ENCODE results near the gene CNTLN. TPM values are rescaled to one million over a fixed set of nuclear protein-coding genes. Genes with fewer than 3 reads are reported as not detected.

CNTLN gene
- total and polyA plus RNA-seq, 2 of the 8 experiments (the other 6 are each of a cell fraction or from before 2014, with no cell fraction given) = 4.8 to 10.8 TPM

DNA sequence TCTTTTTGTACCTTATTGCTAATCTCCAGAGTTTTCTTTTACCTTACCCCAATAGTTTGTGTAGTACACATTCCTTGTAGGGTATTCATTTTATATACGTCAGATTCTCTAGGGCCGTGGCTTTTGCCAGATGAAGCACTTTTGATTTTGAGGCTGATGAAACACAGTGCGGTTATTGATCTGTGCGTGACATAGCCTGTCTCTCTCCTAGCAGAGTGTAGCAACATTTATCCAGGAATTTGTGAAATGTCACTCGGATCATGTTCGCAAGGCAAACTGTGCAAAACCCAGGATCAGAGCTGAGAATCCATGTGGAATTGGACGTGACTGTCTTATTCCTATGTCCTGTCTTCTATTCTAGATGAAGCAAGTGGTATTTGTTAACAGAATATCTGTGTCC lies 302.0 kb downstream of the CNTLN start:
- Histone ChIP-seq H3K4ac (replicated peaks; ENCODE audit: insufficient read length, low read depth, low read length) (no peak overlapping the region), H3K27ac (ENCODE audit: low read depth, low read length) (no peak overlapping the region), H2BK12ac (ENCODE audit: low read depth, low read length) (no peak overlapping the region), H2BK15ac (ENCODE audit: low read length) (no peak overlapping the region), H2BK5ac (ENCODE audit: low read depth, low read length) (no peak overlapping the region), H3K9ac (replicated peaks in 1 of 4; ENCODE audit: extremely low read depth in 1 of 4, low read depth in 3 of 4, low read length in 3 of 4) (no peak overlapping the region), H3K4me3 (ENCODE audit: extremely low read depth in 1 of 4, insufficient read depth in 2 of 4, low read depth in 3 of 4, low read length in 4 of 4) (no peak overlapping the region), H3K27me3 (replicated peaks in 1 of 4; ENCODE audit: control insufficient read depth in 3 of 4, extremely low read depth in 1 of 4, insufficient read depth in 3 of 4, low read length in 3 of 4) (no peaks in the 10 kb centered on the region), H3K9me3 (ENCODE audit: insufficient read depth in 2 of 2, low read depth in 1 of 2, low read length in 1 of 2) (no peaks in the 10 kb centered on the region), H3K23me2 (ENCODE audit: low read depth, low read length) (no peaks in the 10 kb centered on the region), H4K8ac (ENCODE audit: extremely low read depth, insufficient read depth, low read length) (no peak overlapping the region), H3K14ac (ENCODE audit: insufficient read length) (no peak overlapping the region), H3K56ac (replicated peaks; ENCODE audit: insufficient read length, low read depth, low read length) (no peak overlapping the region), H4K5ac (ENCODE audit: insufficient read length, low read depth, low read length) (no peak overlapping the region), H2BK120ac (replicated peaks; ENCODE audit: low read depth, low read length) (no peak overlapping the region), H3K4me1 (replicated peaks in 1 of 4; ENCODE audit: control insufficient read depth in 3 of 4, insufficient read depth in 4 of 4, low read length in 3 of 4) (no peaks in the 10 kb centered on the region), H4K20me1 (replicated peaks in 1 of 2; ENCODE audit: control insufficient read depth in 1 of 2, insufficient read depth in 2 of 2, low read length in 2 of 2) (no peaks in the 10 kb centered on the region), H4K91ac (replicated peaks; ENCODE audit: insufficient read length, low read length) (no peak overlapping the region), H3K36me3 (ENCODE audit: control insufficient read depth in 2 of 4, insufficient read depth in 4 of 4, low read length in 3 of 4) (no peaks in the 10 kb centered on the region), H3K23ac (ENCODE audit: insufficient read length) (no peak overlapping the region), H2AK5ac (ENCODE audit: low read depth, low read length) (no peak overlapping the region), H3K18ac (ENCODE audit: extremely low read depth, low read length) (no peak overlapping the region), H3K4me2 (ENCODE audit: insufficient read depth in 1 of 2, low read depth in 2 of 2, low read length in 2 of 2) (no peak overlapping the region), H2AFZ (ENCODE audit: low read length) (no peak overlapping the region), H3K79me2 (ENCODE audit: control insufficient read depth in 1 of 2, insufficient read depth in 2 of 2, low read length in 2 of 2) (no peaks in the 10 kb centered on the region), H2BK20ac (ENCODE audit: low read length) (no peak overlapping the region), H3K79me1 (ENCODE audit: low read depth, low read length) (no peaks in the 10 kb centered on the region)
- no peak for FAIRE-seq
- no peak for TF ChIP-seq POU5F1 (IDR thresholded peaks at IDR 0.05; ENCODE audit: low read depth, low read length)
- CTCF ChIA-PET (ENCODE audit: partially characterized antibody) = no interaction called here
- no peak for DNase-seq (ENCODE audit: low read depth in 1 of 2, low spot score in 2 of 2)
- WGBS, 2 experiments (ENCODE audit: extremely low coverage in 1 of 2, insufficient coverage in 1 of 2, insufficient read length in 1 of 2, insufficient replicate concordance in 2 of 2, low coverage in 1 of 2, low lambda C conversion rate in 2 of 2, missing lambda C conversion rate in 1 of 2) = 95% methylated on average over 7 of the region's 7 CpGs; no CpG with 5 or more reads in 1 of the 2 experiments
- POLR2A ChIA-PET (ENCODE audit: partially characterized antibody) = no interaction called here
